IMR-90 (cell line): ENCODE results near the gene CDON. TPM values are rescaled to one million over a fixed set of nuclear protein-coding genes. Genes with fewer than 3 reads are reported as not detected.

ENCODE experiments used
- ATAC-seq: fragments of 200-7000 bp; cut with Tn5 transposase; 2 replicates; pipeline ENCODE4 v1.9.1; 2020; ENCODE audit warnings: low read depth, mild to moderate bottlenecking, moderate library complexity
- BruUV-seq: library from RNA; stranded (reverse); fragments of 400-500 nt; replicated peaks from 2 replicates; lab custom pipeline; 2021; lab: Mats Ljungman, UMichigan
- CTCF ChIA-PET: fragments of 300-600 bp; formaldehyde crosslinking; extraction: SDS; loops from one replicate; lab custom pipeline; 2021; ENCODE audit warnings: antibody characterized with exemption; lab: Yijun Ruan, JAX
- POLR2A ChIA-PET: fragments of 300-600 bp; sonication (Branson Sonifier 250); formaldehyde crosslinking; loops from one replicate; lab custom pipeline; 2022; ENCODE audit warnings: antibody characterized with exemption; ENCODE audit not compliant: unreplicated experiment; lab: Charles Lee
- DNase-seq: peaks from one replicate; pipeline ENCODE4 v3.0.0; 2013
- H2AFZ ChIP-seq: replicated peaks from 2 replicates; pipeline ENCODE3; 2013; ENCODE audit warnings: low read length, mild to moderate bottlenecking; ENCODE audit not compliant: poor library complexity
- H2AK5ac ChIP-seq: 2 replicates; pipeline ENCODE4 v1.6.1; 2013; ENCODE audit warnings: low read depth, low read length, inconsistent platforms
- H2AK9ac ChIP-seq: replicated peaks from 2 replicates; pipeline ENCODE3; 2013; ENCODE audit warnings: mild to moderate bottlenecking, low read depth, low read length, moderate library complexity; ENCODE audit not compliant: poor library complexity
- H2BK120ac ChIP-seq: 2 replicates; pipeline ENCODE4 v1.6.1; 2013; ENCODE audit warnings: low read depth, low read length, inconsistent platforms
- H2BK15ac ChIP-seq: 3 replicates; pipeline ENCODE4 v1.6.1; 2013; ENCODE audit warnings: low read depth, low read length, inconsistent platforms
- H2BK20ac ChIP-seq: 2 replicates; pipeline ENCODE4 v1.6.1; 2013; ENCODE audit warnings: low read depth, mild to moderate bottlenecking, inconsistent platforms, low read length, moderate library complexity
- H2BK5ac ChIP-seq: 2 replicates; pipeline ENCODE4 v1.6.1; 2013; ENCODE audit warnings: mild to moderate bottlenecking, low read depth, low read length, inconsistent platforms; ENCODE audit not compliant: poor library complexity, severe bottlenecking
- H3K14ac ChIP-seq: replicated peaks from 2 replicates; pipeline ENCODE4 v1.6.1; 2013; ENCODE audit warnings: low read depth, low read length, inconsistent platforms
- H3K18ac ChIP-seq: 2 replicates; pipeline ENCODE4 v1.6.1; 2013; ENCODE audit warnings: low read depth, low read length, control low read depth
- H3K23ac ChIP-seq: 2 replicates; pipeline ENCODE4 v1.6.1; 2013; ENCODE audit warnings: low read depth, low read length, inconsistent platforms
- H3K27ac ChIP-seq: 2 replicates; pipeline ENCODE4 v1.5.1; 2013; ENCODE audit warnings: mild to moderate bottlenecking, control low read depth, low read length; ENCODE audit not compliant: insufficient read depth
- H3K27me3 ChIP-seq: 2 replicates; pipeline ENCODE4 v1.6.1; 2013; ENCODE audit warnings: low read length; ENCODE audit not compliant: control insufficient read depth, insufficient read depth
- H3K36me3 ChIP-seq: 2 replicates; pipeline ENCODE4 v1.6.1; 2013; ENCODE audit warnings: low read length, mixed read lengths; ENCODE audit not compliant: control insufficient read depth, insufficient read depth
- H3K4ac ChIP-seq: 2 replicates; pipeline ENCODE4 v1.6.1; 2013; ENCODE audit warnings: low read depth, low read length, inconsistent platforms
- H3K4me1 ChIP-seq: 2 replicates; pipeline ENCODE4 v1.6.1; 2013; ENCODE audit warnings: low read length, mixed read lengths; ENCODE audit not compliant: control insufficient read depth, insufficient read depth
- H3K4me2 ChIP-seq: 2 replicates; pipeline ENCODE4 v1.6.1; 2013; ENCODE audit warnings: low read depth, mild to moderate bottlenecking, control low read depth, low read length, moderate library complexity
- H3K4me3 ChIP-seq: 2 replicates; pipeline ENCODE4 v1.5.1; 2013; ENCODE audit warnings: low read depth, mild to moderate bottlenecking, control low read depth, low read length, moderate library complexity; ENCODE audit not compliant: insufficient read depth
- H3K56ac ChIP-seq: 2 replicates; pipeline ENCODE4 v1.6.1; 2013; ENCODE audit warnings: low read length, inconsistent platforms; ENCODE audit not compliant: insufficient read depth; ENCODE audit errors: extremely low read depth
- H3K79me1 ChIP-seq, 2 experiments: 2 replicates each; pipeline ENCODE4 v1.6.1; 2013; ENCODE audit warnings: low read length in 2 of 2, inconsistent platforms in 1 of 2, low read depth in 1 of 2
- H3K9ac ChIP-seq: 2 replicates; pipeline ENCODE4 v1.6.1; 2013; ENCODE audit warnings: low read depth, low read length, control low read depth
- H3K9me1 ChIP-seq: 2 replicates; pipeline ENCODE4 v1.6.1; 2013; ENCODE audit warnings: low read length, inconsistent platforms; ENCODE audit not compliant: insufficient read depth
- H3K9me3 ChIP-seq: 2 replicates; pipeline ENCODE4 v1.6.1; 2013; ENCODE audit warnings: low read length; ENCODE audit not compliant: control insufficient read depth, insufficient read depth
- H4K20me1 ChIP-seq: 2 replicates; pipeline ENCODE4 v1.6.1; 2013; ENCODE audit warnings: low read length, inconsistent platforms; ENCODE audit not compliant: insufficient read depth
- H4K5ac ChIP-seq: 2 replicates; pipeline ENCODE4 v1.6.1; 2013; ENCODE audit warnings: mild to moderate bottlenecking, low read depth, low read length, control low read depth
- H4K8ac ChIP-seq, 2 experiments: 2 replicates each; pipeline ENCODE4 v1.6.1; 2013; ENCODE audit warnings: low read depth in 2 of 2, low read length in 2 of 2, control low read depth in 1 of 2, inconsistent platforms in 1 of 2
- H4K91ac ChIP-seq: 2 replicates; pipeline ENCODE4 v1.6.1; 2013; ENCODE audit warnings: low read depth, low read length, inconsistent platforms; ENCODE audit not compliant: insufficient read depth
- CEBPB ChIP-seq: IDR thresholded peaks from 2 replicates; pipeline ENCODE4 v1.6.1; 2012; ENCODE audit warnings: low read depth, low read length, improper control_type of control experiment
- CHD1 ChIP-seq: IDR thresholded peaks from 2 replicates; pipeline ENCODE4 v1.6.1; 2012; ENCODE audit warnings: low read depth, low read length, improper control_type of control experiment
- CTCF ChIP-seq: conservative IDR thresholded peaks from 2 replicates; pipeline ENCODE4 v1.5.1; 2012; ENCODE audit warnings: mild to moderate bottlenecking, low read depth, low read length, improper control_type of control experiment
- ELK1 ChIP-seq: fragments of 150-350 bp; IDR thresholded peaks from 2 replicates; pipeline ENCODE4 v1.6.1; 2016; ENCODE audit warnings: low read depth, mild to moderate bottlenecking, low read length, moderate library complexity, borderline replicate concordance
- MAFK ChIP-seq: IDR thresholded peaks from 2 replicates; pipeline ENCODE4 v1.6.1; 2012; ENCODE audit warnings: low read depth, low read length, improper control_type of control experiment
- MAZ ChIP-seq: IDR thresholded peaks from 2 replicates; pipeline ENCODE4 v1.6.1; 2012; ENCODE audit warnings: low read depth, mild to moderate bottlenecking, low read length, improper control_type of control experiment, moderate library complexity, borderline replicate concordance
- MXI1 ChIP-seq: IDR thresholded peaks from 2 replicates; pipeline ENCODE4 v1.6.1; 2012; ENCODE audit warnings: low read depth, mild to moderate bottlenecking, low read length, moderate library complexity, borderline replicate concordance
- RAD21 ChIP-seq: IDR thresholded peaks from 2 replicates; pipeline ENCODE4 v1.6.1; 2012; ENCODE audit warnings: low read length, improper control_type of control experiment
- RCOR1 ChIP-seq: IDR thresholded peaks from 2 replicates; pipeline ENCODE4 v1.6.1; 2012; ENCODE audit warnings: mild to moderate bottlenecking, low read length, improper control_type of control experiment; ENCODE audit not compliant: insufficient replicate concordance
- SMC3 ChIP-seq: fragments of 150-350 bp; IDR thresholded peaks from 2 replicates; pipeline ENCODE4 v1.6.1; 2016; ENCODE audit warnings: low read depth, mild to moderate bottlenecking, antibody characterized with exemption, low read length, moderate library complexity
- WGBS, 2 experiments: methylation state at CpG; one replicate each; pipeline versions ENCODE4 v1.1.5 to v1.1.7; 2013; ENCODE audit warnings: missing lambda C conversion rate in 2 of 2; ENCODE audit not compliant: insufficient read length in 1 of 2; ENCODE audit errors: extremely low coverage in 2 of 2; 5-methylcytosine and 5-hydroxymethylcytosine counted together
- dilution Hi-C: fragments of 300-500 bp; cut with HindIII; formaldehyde crosslinking; loops from one replicate; pipeline ENCODE4 v1.14.3; 2018; ENCODE audit warnings: low sequenced_read_pairs; ENCODE audit not compliant: unreplicated experiment
- in situ Hi-C: fragments of 300-500 bp; cut with MboI; formaldehyde crosslinking; loops from 3 replicates; pipeline ENCODE4 v1.14.3; 2019; ENCODE audit warnings: low sequenced_read_pairs, inconsistent platforms, mixed read lengths
- intact Hi-C: fragments of 100-400 bp; cut with micrococcal nuclease; formaldehyde crosslinking; loops from 2 replicates; pipeline ENCODE4 v1.10.0; 2022
- polyA plus RNA-seq, 3 experiments: library from polyadenylated mRNA; depleted of rRNA; stranded (reverse); fragments of >200 nt; gene quantifications; 2 replicates each; pipeline ENCODE4 v1.2.3, GENCODE V29; 2012; ENCODE audit warnings: low replicate concordance in 1 of 3
- total RNA-seq: library from RNA; depleted of rRNA; stranded (reverse); fragments of >200 nt; gene quantifications from 2 replicates; pipeline ENCODE4 v1.2.3, GENCODE V29; 2012

The CDON gene
- total and polyA plus RNA-seq, 2 of the 4 experiments (the other 2 are of a cell fraction): 1.2 to 3.8 TPM

- no peak for TF ChIP-seq RCOR1
Observed at GRCh38 chr11:125949271-125950177, 113.1 kb downstream of the CDON start (continued).

- H2BK5ac ChIP-seq: no peak overlapping the region
- H4K5ac ChIP-seq: no peak overlapping the region
- in situ Hi-C loops (no loop called here), dilution Hi-C loops (no loop called here), intact Hi-C loops (no loop called here)
- no peak overlapping the region for H3K4ac ChIP-seq
- no peak overlapping the region for H3K23ac ChIP-seq
- H2BK120ac ChIP-seq: no peak overlapping the region
- H2BK20ac ChIP-seq: no peak overlapping the region
- no peak overlapping the region for H4K8ac ChIP-seq
- no peak overlapping the region for H2BK15ac ChIP-seq
- no peak overlapping the region for H3K18ac ChIP-seq
- BruUV-seq: no TSS peak
- H3K9ac ChIP-seq: no peak overlapping the region
- peaks cover 10% of the 10 kb centered on the region for H3K27me3 ChIP-seq
- ChIA-PET CTCF (no interaction called here), POLR2A (no interaction called here)
- no peaks in the 10 kb centered on the region for H3K79me1 ChIP-seq
- 69% methylated on average over 10 of the region's 23 CpGs; no CpG with 5 or more reads in 1 of the 2 experiments for WGBS, 2 experiments
- no peak overlapping the region for H2AK9ac ChIP-seq
- H3K27ac ChIP-seq: no peak overlapping the region
- H4K91ac ChIP-seq: no peak overlapping the region
- no peak overlapping the region for H2AK5ac ChIP-seq
- no peak overlapping the region for H3K14ac ChIP-seq
- no peaks in the 10 kb centered on the region for H3K9me3 ChIP-seq
- no peak overlapping the region for H2AFZ ChIP-seq
- no peaks in the 10 kb centered on the region for H4K20me1 ChIP-seq
- DNase-seq (no peak), ATAC-seq (no peak)
- no peak overlapping the region for H3K4me3 ChIP-seq
- H3K56ac ChIP-seq: no peak overlapping the region
- H3K9me1 ChIP-seq: no peaks in the 10 kb centered on the region
- H3K36me3 ChIP-seq: no peaks in the 10 kb centered on the region
- no peaks in the 10 kb centered on the region for H3K4me1 ChIP-seq
- no peak overlapping the region for H3K4me2 ChIP-seq
- TF ChIP-seq RAD21 (no peak), MAFK (no peak), MXI1 (no peak), ELK1 (no peak), CTCF (no peak), CHD1 (no peak), SMC3 (no peak), MAZ (no peak), CEBPB (no peak), RCOR1 (no peak)
Observed at GRCh38 chr11:125948278-125949051, 114.2 kb downstream of the CDON start.
